ENCODE results near the gene TXNDC12.

The TXNDC12 gene

GRCh38 chr1:52063192-52063591 is 8.2 kb upstream of the TXNDC12 start:
- Histone ChIP-seq H3K4me3 (ENCODE audit: low read length) (no peak overlapping the region), H3K9ac (ENCODE audit: low read length) (no peak overlapping the region), H3K27ac (ENCODE audit: low read length) (no peak overlapping the region), H3K4me1 (ENCODE audit: low read length) (peaks cover 2% of the 10 kb centered on the region; the same call in 1 of the 2 replicates), H3K79me2 (ENCODE audit: low read length) (peaks cover 76% of the 10 kb centered on the region), H3K27me3 (replicated peaks; ENCODE audit: insufficient read depth, low read length) (no peaks in the 10 kb centered on the region), H3K9me3 (replicated peaks; ENCODE audit: insufficient read depth, low read length) (no peaks in the 10 kb centered on the region), H2AFZ (ENCODE audit: low read length) (no peak overlapping the region), H3K9me2 (replicated peaks; ENCODE audit: insufficient read depth, low read length) (no peaks in the 10 kb centered on the region), H4K20me1 (ENCODE audit: insufficient read depth, low read length) (peaks cover 4% of the 10 kb centered on the region; the same call in 1 of the 2 replicates), H3K36me3 (replicated peaks; ENCODE audit: insufficient read depth, low read length) (no peaks in the 10 kb centered on the region; the same call in 1 of the 2 replicates), H3F3A (ENCODE audit: insufficient read depth, low read length) (no peaks in the 10 kb centered on the region), H3K4me2 (ENCODE audit: low read depth, low read length) (no peak overlapping the region)
- DNase-seq: no peak
- no peak for TF ChIP-seq EZH2phosphoT487 (IDR thresholded peaks at IDR 0.05; ENCODE audit: low read length)

GRCh38 chr1:52060822-52061221 is 5.8 kb upstream of the TXNDC12 start:
- Histone ChIP-seq H3K27ac (ENCODE audit: low read length) (no peak overlapping the region), H2AFZ (ENCODE audit: low read length) (no peak overlapping the region), H3K9me3 (replicated peaks; ENCODE audit: insufficient read depth, low read length) (no peaks in the 10 kb centered on the region), H3K36me3 (replicated peaks; ENCODE audit: insufficient read depth, low read length) (no peaks in the 10 kb centered on the region; the same call in 1 of the 2 replicates), H3K9me2 (replicated peaks; ENCODE audit: insufficient read depth, low read length) (no peaks in the 10 kb centered on the region), H4K20me1 (ENCODE audit: insufficient read depth, low read length) (peaks cover 4% of the 10 kb centered on the region; the same call in 1 of the 2 replicates), H3K9ac (ENCODE audit: low read length) (no peak overlapping the region), H3K4me2 (ENCODE audit: low read depth, low read length) (no peak overlapping the region), H3K4me3 (ENCODE audit: low read length) (no peak overlapping the region), H3F3A (ENCODE audit: insufficient read depth, low read length) (peaks cover 4% of the 10 kb centered on the region; the same call in 1 of the 2 replicates), H3K27me3 (replicated peaks; ENCODE audit: insufficient read depth, low read length) (no peaks in the 10 kb centered on the region), H3K4me1 (ENCODE audit: low read length) (peaks cover 16% of the 10 kb centered on the region), H3K79me2 (ENCODE audit: low read length) (peaks cover 80% of the 10 kb centered on the region)
- no peak for DNase-seq
- no peak for TF ChIP-seq EZH2 (optimal IDR thresholded peaks at IDR 0.05; ENCODE audit: low read depth, low read length)
- TF ChIP-seq EZH2phosphoT487 (IDR thresholded peaks at IDR 0.05; ENCODE audit: low read length): no peak
- no peak for TF ChIP-seq CTCF (IDR thresholded peaks at IDR 0.05; ENCODE audit: low read length)

GRCh38 chr1:52059888-52060287 is 4.9 kb upstream of the TXNDC12 start:
- no peak overlapping the region for H3K27ac ChIP-seq (ENCODE audit: low read length)
- H3K36me3 ChIP-seq (replicated peaks; ENCODE audit: insufficient read depth, low read length): no peaks in the 10 kb centered on the region; the same call in 1 of the 2 replicates
- H4K20me1 ChIP-seq (ENCODE audit: insufficient read depth, low read length): peaks cover 4% of the 10 kb centered on the region; the same call in 1 of the 2 replicates
- TF ChIP-seq EZH2 (optimal IDR thresholded peaks at IDR 0.05; ENCODE audit: low read depth, low read length) (no peak), EZH2phosphoT487 (IDR thresholded peaks at IDR 0.05; ENCODE audit: low read length) (no peak), CTCF (IDR thresholded peaks at IDR 0.05; ENCODE audit: low read length) (no peak)
- no peaks in the 10 kb centered on the region for H3K9me3 ChIP-seq (replicated peaks; ENCODE audit: insufficient read depth, low read length)
- peaks cover 82% of the 10 kb centered on the region for H3K79me2 ChIP-seq (ENCODE audit: low read length)
- peaks cover 16% of the 10 kb centered on the region for H3K4me1 ChIP-seq (ENCODE audit: low read length)
- H3K4me2 ChIP-seq (ENCODE audit: low read depth, low read length): no peak overlapping the region
- H2AFZ ChIP-seq (ENCODE audit: low read length): no peak overlapping the region
- no peak overlapping the region for H3K4me3 ChIP-seq (ENCODE audit: low read length)
- peaks cover 13% of the 10 kb centered on the region for H3F3A ChIP-seq (ENCODE audit: insufficient read depth, low read length)
- H3K9ac ChIP-seq (ENCODE audit: low read length): no peak overlapping the region
- no peaks in the 10 kb centered on the region for H3K9me2 ChIP-seq (replicated peaks; ENCODE audit: insufficient read depth, low read length)
- no peak for DNase-seq
- H3K27me3 ChIP-seq (replicated peaks; ENCODE audit: insufficient read depth, low read length): no peaks in the 10 kb centered on the region

GRCh38 chr1:52059321-52059720 is 4.3 kb upstream of the TXNDC12 start:
- Histone ChIP-seq H3K4me1 (ENCODE audit: low read length) (peaks cover 16% of the 10 kb centered on the region), H3K4me3 (ENCODE audit: low read length) (no peak overlapping the region), H2AFZ (ENCODE audit: low read length) (no peak overlapping the region), H3K9me3 (replicated peaks; ENCODE audit: insufficient read depth, low read length) (no peaks in the 10 kb centered on the region), H3K9ac (ENCODE audit: low read length) (no peak overlapping the region), H3K9me2 (replicated peaks; ENCODE audit: insufficient read depth, low read length) (no peaks in the 10 kb centered on the region), H3K36me3 (replicated peaks; ENCODE audit: insufficient read depth, low read length) (no peaks in the 10 kb centered on the region; the same call in 1 of the 2 replicates), H3K27me3 (replicated peaks; ENCODE audit: insufficient read depth, low read length) (no peaks in the 10 kb centered on the region), H3F3A (ENCODE audit: insufficient read depth, low read length) (peaks cover 13% of the 10 kb centered on the region), H3K27ac (ENCODE audit: low read length) (no peak overlapping the region), H4K20me1 (ENCODE audit: insufficient read depth, low read length) (peaks cover 4% of the 10 kb centered on the region; the same call in 1 of the 2 replicates), H3K79me2 (ENCODE audit: low read length) (peaks cover 83% of the 10 kb centered on the region), H3K4me2 (ENCODE audit: low read depth, low read length) (no peak overlapping the region)
- DNase-seq: no peak
- no peak for TF ChIP-seq EZH2phosphoT487 (IDR thresholded peaks at IDR 0.05; ENCODE audit: low read length)
- TF ChIP-seq CTCF (IDR thresholded peaks at IDR 0.05; ENCODE audit: low read length): no peak
- no peak for TF ChIP-seq EZH2 (optimal IDR thresholded peaks at IDR 0.05; ENCODE audit: low read depth, low read length)

Data from MM.1S (cell line).